ENCODE data around the gene VAV2.

The VAV2 gene

DNA sequence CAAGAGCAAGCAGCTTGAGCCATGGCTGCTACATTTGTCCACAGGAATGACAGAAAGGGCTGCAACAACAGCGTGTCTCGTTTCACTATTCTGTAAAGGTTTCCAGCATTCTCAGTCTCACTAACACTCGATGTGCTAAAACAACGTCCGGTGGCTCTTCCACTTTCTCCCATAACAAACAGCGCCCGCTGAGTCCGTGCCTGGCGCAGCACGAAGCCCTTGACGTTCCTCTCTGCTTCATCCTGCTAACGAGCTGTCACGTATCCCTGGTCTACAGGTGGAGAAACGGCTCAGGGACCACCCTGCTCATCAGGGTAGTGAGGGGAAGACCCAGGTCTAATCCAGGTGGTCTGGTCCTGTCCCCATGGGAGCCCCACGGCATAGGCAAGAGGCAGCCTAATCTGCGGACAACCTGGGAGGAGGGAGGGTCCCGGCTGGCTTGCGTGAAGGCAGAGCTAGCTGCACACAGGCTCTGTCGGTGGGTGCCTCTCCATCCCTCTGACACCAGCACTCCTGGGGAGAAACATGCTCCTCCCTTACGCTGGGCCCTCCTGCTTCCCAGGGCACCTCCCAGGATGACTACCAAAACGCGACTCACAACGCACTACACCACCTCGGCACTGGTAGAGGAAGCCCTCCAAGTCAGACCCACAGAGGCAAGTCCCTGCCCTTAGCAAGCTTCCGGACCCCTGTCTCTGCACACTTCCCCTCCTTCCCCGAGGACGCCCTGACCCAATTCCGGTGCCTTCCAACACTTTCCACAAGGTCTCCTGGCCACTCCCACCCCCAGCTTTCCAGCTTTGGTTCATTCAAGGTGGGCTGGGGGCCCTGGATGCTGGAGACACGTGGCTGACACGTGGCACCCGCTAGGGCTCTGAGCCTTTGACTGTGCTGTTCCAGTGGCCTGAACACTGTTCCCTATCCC is 43.3 kb downstream of the VAV2 start:
- no peak for DNase-seq
- intact Hi-C loops (cut with DNase I): no loop called here

DNA sequence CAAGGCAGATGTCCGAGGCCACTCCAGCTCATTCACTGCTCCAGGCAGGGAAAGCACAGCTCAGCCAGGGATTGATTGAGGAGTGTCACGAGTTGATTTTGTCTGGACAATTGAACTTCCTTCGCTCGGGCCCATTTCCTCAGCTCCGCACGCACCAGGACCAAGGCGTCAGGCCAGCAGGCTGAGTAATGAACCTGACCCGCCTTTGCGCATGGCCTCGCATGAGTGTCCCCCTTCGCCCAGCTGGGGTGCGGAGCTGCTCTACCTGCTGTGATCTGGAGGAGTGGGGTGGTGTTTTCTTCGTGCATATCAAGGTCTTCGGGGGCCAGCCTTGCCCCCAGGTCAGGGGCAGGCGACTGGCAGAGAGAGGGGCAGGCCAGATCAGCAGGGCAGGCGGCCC is 44.0 kb downstream of the VAV2 start:
- DNase-seq: peak in 1 of 42 donors; percentile 5
- intact Hi-C loops (cut with DNase I): no loop called here

DNA sequence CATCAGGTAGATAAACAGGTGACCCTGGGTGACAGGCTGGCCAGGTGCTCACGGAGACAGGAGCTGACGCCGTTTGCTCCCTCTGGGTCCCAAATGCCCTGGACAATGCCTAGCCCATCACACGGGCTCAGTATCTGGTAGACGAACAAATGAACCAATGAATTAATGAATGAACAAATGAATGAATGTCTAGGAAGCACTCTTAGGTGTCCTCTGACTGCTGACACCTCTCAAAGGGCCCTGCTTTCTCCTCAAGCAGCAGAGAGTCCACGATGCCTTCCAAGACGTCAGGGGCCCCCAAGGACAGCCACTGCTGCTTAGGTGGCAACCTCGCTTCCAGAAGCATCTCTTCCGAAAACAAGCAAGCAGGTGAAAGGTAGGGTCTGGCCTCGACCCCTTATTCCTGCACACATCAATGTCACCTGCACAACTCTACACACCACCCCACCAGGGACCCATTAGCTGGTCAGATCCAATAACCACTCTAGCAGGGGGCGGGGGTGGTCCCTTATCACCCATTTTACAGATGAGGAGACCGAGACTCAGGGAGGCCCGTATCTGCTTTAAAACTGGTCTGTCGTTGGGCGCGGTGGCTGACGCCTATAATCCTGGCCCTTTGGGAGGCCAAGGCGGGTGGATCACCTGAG is 45.2 kb downstream of the VAV2 start:
- intact Hi-C loops (cut with DNase I): no loop called here
- DNase-seq: peak in 1 of 42 donors; percentile 1

DNA sequence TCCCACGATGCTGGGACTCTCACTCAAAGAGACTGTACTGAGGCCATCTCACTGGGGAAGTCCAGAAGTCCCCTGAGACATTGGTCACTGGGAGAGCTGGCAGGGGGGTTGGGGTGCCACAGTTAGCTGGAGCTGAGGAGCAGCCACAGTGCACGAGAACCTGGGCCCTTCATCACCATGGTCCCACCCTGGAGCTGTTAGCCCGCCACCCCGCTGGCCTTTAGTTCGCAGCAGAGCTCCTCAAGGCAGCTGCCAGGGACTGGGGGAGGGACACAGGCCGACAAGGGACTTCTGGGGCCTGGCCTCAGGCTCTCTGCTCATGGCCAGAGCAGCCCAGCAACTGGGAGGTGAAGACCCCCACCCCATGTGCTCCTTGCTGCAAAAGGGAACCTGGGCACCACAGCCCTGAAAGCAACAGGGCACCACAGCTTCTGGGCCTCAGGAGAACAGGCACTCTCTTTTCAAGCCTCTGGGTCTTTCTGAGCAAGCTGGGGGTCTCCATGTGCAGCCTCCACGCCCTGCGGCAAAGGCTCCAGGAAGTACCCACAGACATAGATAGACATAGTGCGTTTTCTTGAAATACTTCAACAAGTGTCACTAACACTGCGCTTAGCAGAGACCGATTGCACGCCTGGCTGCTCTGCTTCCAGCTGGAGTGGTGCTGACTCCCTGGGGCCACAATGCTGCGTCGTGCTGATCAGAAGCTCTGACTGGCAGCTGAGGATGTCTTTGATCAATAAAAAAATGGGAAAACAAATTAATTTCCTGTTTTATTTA is 46.0 kb downstream of the VAV2 start:
- intact Hi-C loops (cut with DNase I): no loop called here
- no peak for DNase-seq

DNA sequence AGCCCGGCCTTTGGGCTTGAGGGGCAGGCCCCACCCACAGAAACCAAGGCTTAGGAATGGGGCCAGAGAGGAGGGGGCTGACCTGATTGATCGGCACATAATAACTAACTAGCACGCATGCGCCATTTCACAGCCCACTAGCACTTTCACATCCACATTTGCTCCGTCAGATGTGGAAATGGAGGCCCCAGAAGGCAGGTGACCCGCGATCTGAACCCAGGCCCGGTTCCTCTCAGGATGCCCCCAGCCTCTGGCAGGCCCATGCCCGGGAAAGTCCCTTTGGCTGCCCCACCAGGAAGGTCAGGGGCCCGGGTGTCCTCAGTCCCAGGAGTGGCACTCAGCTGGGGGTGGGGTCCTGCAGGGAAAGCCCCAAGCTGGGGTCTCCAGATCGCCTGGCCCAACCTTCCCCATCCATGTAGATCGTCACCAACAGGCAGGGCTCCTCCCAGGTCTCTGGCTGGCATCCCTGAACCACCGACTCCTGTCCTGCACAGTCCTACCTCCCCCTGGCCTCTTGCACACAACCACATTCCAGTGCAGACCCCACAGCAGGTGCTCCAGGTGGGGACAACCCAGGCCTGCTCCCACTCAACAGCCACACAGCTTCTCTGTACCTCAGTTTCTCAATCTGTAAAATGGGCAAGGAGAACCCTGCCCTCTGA is 46.7 kb downstream of the VAV2 start:
- intact Hi-C loops (cut with DNase I): no loop called here
- no peak for DNase-seq

DNA sequence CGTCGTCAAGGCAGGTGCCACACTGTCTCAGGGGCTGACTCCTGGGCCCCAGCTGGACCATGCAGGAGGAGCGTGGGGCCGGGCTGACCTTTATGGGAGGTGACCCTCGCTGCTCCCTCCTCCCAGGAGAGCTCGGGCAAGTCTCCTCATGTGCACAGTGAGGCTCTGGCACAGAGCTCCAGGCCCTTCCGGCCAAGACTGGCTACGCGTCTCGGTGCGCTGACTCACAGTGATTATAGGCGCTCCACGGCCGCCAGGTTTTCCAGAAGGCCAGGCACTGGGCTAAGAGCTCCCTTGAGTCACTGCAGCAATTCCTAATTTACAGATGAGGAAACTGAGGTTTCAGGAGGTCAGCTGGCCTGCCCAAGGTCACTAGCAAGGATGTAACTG is 47.4 kb downstream of the VAV2 start:
- intact Hi-C loops (cut with DNase I): no loop called here
- DNase-seq: no peak

DNA sequence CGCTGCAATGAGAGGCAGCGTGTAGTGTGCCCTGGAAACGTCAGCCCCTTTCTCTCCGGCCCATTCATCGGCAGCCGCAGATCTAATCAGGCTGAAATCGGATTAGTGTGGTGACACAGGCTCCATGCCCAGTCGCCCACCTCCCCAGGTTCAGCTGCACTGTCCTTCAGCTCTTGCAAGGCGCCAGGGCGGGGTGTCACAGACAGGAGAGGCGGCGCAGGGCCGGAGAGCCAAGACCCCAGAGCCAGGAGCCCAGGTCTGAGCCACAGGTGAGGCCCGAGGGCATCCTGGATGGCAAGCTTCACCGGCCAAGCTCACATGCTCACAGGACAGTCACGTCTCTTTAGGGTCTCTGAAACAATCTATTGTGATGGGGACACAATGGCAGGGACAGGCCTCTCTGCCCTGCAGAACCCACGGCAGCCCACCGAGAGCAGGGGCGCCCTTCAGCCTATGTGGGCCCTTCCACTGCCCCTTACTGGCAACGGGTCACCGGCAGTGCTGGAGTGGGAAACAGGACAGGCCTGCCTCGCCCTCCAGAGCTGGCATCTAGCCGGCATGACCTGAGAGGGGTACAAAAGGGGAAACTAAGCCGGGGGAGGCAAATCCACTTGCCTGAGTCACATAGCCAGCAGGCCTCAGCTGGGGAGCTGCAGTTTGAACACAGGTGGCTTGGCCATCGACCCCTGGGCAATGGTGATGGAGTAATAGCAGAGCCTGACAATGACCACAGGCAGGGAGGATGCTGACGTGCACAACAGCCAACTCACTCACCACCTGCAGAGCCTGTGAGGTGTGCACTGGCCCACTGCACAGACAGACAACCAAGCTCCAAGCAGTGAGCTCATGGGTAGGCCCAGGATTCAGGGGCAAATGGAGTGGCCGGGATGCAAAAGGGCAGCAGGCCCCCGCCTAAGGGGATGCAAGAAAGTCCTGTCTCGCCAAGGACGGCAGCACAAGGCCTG is 48.1 kb downstream of the VAV2 start:
- no peak for DNase-seq
- intact Hi-C loops (cut with DNase I): no loop called here

DNA sequence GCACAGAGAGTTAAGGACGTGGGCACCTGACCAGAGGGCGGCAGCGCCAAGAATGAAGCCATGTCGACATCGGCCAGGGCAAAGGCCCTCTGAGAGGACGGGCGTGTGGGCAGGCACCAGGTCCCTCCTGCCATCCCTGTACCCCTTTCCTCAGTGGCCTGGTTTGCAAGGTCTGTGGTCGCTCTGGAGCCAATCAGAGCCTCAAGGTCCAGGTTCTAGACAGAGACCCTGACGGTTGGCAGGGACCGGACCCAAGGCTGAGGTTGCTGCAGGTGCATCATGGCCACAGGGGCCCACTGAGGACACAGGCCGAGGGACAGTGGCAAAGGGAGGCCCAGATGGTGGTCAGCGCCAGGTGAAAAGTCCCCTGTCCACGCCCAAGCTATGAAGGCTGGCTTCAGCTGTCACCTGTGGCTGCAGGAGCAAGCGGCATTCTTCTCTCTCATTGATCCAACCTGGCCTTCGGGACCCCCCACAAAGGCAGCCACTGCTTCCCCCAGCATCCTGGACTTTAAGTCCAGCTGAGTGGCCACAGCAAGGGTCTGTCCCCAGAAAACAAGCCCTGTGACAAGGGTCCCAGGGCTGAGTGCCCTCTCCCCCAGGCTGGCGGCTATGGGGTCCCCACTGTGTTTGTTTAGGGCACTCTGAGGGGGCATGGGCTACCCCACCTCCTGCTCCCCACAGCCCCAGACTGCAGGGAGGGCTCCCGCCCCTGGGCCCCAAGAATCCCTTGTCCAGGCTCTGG is 48.9 kb downstream of the VAV2 start:
- no peak for DNase-seq
- intact Hi-C loops (cut with DNase I): no loop called here

DNA sequence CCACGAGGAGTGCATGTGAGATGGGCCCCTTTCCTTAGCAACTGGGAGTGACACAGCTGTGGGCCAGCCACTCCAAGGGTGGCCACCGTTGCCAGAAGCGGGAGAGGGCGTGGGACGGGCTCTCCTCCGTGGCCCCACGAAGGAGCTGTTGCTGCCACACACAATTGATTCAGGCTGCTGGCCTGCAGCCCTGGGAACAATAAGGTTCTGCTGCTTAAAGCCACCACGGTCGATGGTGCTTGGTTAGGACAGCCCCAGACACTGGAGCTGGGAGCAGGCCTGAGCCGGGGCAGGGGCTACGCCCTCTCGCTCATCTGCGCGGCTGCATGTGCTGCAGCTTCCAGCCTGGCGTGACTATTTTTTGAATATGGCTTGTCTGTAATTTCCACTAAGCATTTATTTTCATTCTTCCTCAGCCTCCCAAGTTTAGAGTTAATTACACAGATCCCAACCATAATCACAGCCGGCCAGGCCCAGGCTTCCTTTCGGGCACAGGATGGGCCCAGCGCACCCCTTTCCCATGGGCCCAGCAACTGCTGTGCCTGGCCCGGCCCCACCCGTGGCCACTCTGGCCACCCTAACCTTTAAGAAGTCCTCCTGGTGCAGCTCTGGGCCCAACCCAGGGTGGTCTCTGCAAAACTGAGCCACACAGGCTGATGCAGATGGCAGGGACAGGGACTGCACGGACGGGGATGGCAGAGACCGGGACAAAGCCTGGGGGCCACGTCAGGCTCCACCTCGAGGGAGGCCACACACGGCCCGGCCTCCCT is 49.7 kb downstream of the VAV2 start:
- DNase-seq: no peak
- intact Hi-C loops (cut with DNase I): no loop called here

DNA sequence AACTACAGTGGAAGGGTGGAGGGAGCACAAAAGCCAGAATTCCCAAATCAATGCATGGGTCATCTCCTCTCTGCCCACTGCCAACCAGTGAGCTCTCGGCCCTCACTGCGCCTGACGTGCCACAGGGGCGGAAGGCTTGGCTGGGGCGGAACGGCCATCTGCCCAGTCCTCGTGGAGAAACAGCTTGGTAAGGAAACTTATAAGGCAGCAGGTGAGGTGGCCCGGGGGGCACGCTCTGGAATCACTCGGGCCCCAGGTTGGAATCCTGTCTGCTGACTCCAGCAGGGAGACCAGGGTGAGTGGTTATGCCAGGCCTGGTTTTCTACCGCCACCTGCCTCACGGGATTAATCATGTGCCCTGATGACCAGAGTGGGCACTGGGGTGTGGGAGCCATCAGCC is 52.3 kb downstream of the VAV2 start:
- no peak for DNase-seq
- intact Hi-C loops (cut with DNase I): no loop called here

DNA sequence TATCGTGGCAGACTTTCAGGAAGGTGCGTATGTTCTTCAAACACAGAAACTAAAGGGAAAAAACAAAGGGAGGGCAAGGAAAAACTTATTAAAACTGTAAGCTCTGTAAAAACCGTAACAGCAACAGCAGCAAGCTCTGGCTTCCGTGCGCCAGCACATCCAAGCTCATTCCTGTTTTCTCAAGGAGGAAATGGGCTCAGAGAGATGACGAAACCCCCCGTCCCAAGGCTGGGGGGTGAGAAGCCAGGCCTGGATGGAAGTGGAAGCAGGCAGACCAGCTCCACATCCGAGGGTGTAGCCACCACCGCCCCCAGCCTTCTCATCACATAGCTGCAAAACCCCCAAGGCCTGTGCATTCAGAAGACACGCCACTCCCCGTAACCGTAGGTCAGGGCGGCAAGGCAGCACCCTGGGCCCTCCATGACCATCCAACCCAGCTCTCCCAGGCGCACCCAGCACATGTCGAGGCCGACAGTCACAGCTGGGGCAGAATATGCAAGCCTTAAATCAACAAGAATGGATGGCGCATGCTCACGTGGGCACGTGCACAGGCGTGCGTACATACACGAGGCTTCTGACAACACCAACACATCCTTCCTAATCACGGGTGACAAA is 52.8 kb downstream of the VAV2 start:
- DNase-seq: no peak
- intact Hi-C loops (cut with DNase I): no loop called here

DNA sequence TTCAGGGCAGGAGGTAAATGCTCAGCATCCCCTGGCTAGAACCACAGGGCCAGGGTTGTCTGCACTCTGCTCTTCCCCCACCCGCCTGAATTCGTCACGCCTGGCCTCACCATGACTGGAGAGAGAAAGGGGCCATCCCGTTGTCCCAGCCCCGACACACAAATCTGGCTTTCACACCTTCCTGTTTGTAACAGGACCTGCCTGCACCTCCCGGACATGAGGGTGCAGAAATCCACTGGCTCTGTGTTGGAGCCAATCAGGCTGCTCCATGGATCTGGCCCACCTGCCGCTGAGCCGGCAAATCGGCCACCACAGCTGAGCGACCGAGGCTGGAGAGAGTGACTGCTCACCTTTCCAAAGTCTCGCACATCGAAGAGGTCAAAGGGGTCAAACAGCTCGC is 53.4 kb downstream of the VAV2 start:
- no peak for DNase-seq
- intact Hi-C loops (cut with DNase I): no loop called here

DNA sequence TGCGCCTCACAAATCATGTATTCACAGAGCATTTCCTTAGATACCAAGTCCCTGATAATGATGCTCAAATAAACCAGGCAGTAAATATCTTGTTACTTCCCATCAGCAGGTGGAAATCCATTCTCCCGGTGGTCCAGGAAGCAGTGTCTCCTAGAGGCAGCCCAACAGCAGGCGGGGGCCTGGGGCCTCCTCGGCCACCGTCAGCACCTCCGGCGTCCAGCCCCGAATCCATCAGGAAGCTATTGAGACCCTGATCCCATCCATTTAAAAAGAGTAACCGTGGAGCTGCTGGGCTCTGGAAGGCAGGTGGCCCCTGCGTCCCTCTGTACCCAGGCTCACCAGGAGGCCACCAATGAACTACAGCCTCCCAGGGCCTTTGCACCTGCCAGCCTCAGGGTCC is 54.0 kb downstream of the VAV2 start:
- intact Hi-C loops (cut with DNase I): no loop called here
- no peak for DNase-seq

DNA sequence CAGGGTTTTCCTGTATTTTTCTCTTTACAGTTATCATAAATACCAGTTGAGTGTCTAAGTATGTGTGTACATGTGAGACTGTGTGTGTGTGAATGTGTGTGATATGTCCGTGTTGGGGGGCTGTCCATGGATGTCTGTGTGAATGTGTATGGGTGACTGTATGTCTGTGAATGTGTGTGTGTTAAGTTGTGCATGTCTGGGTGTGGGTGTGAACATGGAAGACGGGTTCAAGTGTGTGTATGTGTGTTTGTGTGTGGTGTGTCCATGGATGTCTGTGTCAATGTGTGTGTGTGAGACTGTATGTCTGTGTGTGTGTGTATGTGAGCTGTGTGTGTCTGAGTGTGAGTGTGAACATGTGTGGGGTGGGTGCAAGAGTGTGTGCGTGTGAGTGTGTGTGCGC is 55.0 kb downstream of the VAV2 start:
- intact Hi-C loops (cut with DNase I): no loop called here
- DNase-seq: no peak

DNA sequence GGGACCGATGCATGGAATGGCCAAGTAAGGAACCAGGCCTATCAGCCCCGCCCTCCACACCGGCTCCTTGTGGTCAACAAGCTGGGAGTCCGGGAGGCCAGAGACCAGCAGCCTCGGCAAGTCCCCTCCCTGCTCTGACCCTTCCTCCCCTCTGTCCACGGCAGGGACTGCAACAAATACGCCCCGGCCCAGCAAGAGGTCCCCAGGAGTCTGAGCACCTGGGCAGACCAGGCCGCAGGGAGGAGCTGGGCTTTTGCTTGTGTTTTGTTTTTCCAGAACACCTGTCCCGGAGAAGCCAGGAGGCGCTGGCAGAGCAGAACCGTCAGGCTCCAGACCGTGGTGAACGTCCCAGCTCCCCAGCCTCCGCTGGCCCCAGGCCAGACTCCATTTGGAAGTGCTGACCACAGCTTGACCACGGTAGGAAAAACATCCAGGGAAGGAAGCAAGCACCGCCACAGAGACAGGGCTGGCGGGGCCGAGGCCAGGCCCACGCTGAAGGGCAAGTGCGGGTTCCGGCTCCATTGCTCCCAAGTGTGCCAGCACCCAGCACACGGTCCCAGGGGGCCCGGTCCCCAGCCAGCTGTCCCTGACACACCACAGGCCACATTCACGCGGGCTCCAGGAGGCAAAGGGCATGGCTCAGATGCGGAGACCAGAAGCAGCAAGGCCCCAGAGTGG is 56.7 kb downstream of the VAV2 start:
- intact Hi-C loops (cut with DNase I): no loop called here
- peak in 16 of 42 donors; percentile 27 to 66 (median 42) for DNase-seq
